Eye (tissue), 1 donor: ENCODE data around the gene ZHX3.

Experiments
- DNase-seq: peaks from one replicate; pipeline ENCODE4 v3.0.0-alpha.2; 2015

Gene ZHX3

GRCh38 chr20:41182296-41183212, 135.0 kb downstream of the ZHX3 start:
- no peak for DNase-seq

- DNase-seq: no peak
Measured at GRCh38 chr20:41181567-41181966, 136.0 kb downstream of the ZHX3 start.

GRCh38 chr20:41180599-41181333, 136.8 kb downstream of the ZHX3 start:
- no peak for DNase-seq

GRCh38 chr20:41179961-41180360, 137.6 kb downstream of the ZHX3 start:
- no peak for DNase-seq

GRCh38 chr20:41178904-41179432, 138.6 kb downstream of the ZHX3 start:
- DNase-seq: peak; percentile 36

GRCh38 chr20:41178495-41178894, 139.0 kb downstream of the ZHX3 start:
- DNase-seq: no peak

GRCh38 chr20:41177636-41178035, 139.9 kb downstream of the ZHX3 start:
- no peak for DNase-seq

GRCh38 chr20:41176711-41177552, 140.6 kb downstream of the ZHX3 start:
- DNase-seq: no peak

- DNase-seq: no peak
Measured at GRCh38 chr20:41175727-41176330, 141.7 kb downstream of the ZHX3 start.

- DNase-seq: no peak
Measured at GRCh38 chr20:41175201-41175651, 142.3 kb downstream of the ZHX3 start.

- DNase-seq: no peak
Measured at GRCh38 chr20:41174782-41175181, 142.7 kb downstream of the ZHX3 start.

GRCh38 chr20:41174373-41174772, 143.2 kb downstream of the ZHX3 start:
- no peak for DNase-seq

GRCh38 chr20:41173791-41174341, 143.7 kb downstream of the ZHX3 start:
- no peak for DNase-seq

- peak; percentile 92 for DNase-seq
Measured at GRCh38 chr20:41173161-41173721, 144.3 kb downstream of the ZHX3 start.

GRCh38 chr20:41172296-41173140, 145.0 kb downstream of the ZHX3 start:
- no peak for DNase-seq

GRCh38 chr20:41171736-41172295, 145.7 kb downstream of the ZHX3 start:
- DNase-seq: no peak

GRCh38 chr20:41170386-41171105, 147.0 kb downstream of the ZHX3 start:
- DNase-seq: no peak

- no peak for DNase-seq
Measured at GRCh38 chr20:41169791-41170351, 147.7 kb downstream of the ZHX3 start.

GRCh38 chr20:41169162-41169690, 148.3 kb downstream of the ZHX3 start:
- DNase-seq: no peak
